Testis (tissue), 3 donors: ENCODE measurements around the gene SDHB. TPM values are rescaled to one million over a fixed set of nuclear protein-coding genes. Genes with fewer than 3 reads are reported as not detected.
A peak's percentile ranks its signal among the peaks of the same experiment; 100 is the strongest.

Experiments used
- DNase-seq: peaks from one replicate; pipeline ENCODE4 v3.0.0-alpha.2; 2019
- H3K27ac ChIP-seq, 2 donors: fragments of 200-600 bp; sonication (generic); one replicate each; pipeline ENCODE4 v1.5.1; 2019
- H3K27me3 ChIP-seq: fragments of 200-600 bp; sonication (generic); one replicate; pipeline ENCODE4 v1.5.1; 2019
- H3K36me3 ChIP-seq: fragments of 200-600 bp; sonication (generic); one replicate; pipeline ENCODE4 v1.5.1; 2017; ENCODE audit warnings: low read depth; ENCODE audit errors: missing control alignments
- H3K4me1 ChIP-seq: fragments of 200-600 bp; sonication (generic); one replicate; pipeline ENCODE4 v1.5.1; 2019
- H3K4me3 ChIP-seq, 2 donors: fragments of 200-600 bp; sonication (generic); one replicate each; pipeline ENCODE4 v1.5.1; 2017 to 2019
- H3K9me3 ChIP-seq: fragments of 200-600 bp; sonication (generic); one replicate; pipeline ENCODE4 v1.5.1; 2017
- POLR2A ChIP-seq: fragments of 450-650 bp; IDR thresholded peaks from one replicate; pipeline ENCODE4 v1.6.1; 2017; ENCODE audit warnings: antibody characterized with exemption, mild to moderate bottlenecking, moderate library complexity
- WGBS, 2 donors: methylation state at CpG; one replicate each; pipeline ENCODE4 v1.1.5; 2018; 5-methylcytosine and 5-hydroxymethylcytosine counted together
- intact Hi-C: fragments of 100-400 bp; cut with DNase I; formaldehyde crosslinking; loops from one replicate; pipeline ENCODE4 v1.15.1; 2023; ENCODE audit warnings: low total_unique reads
- polyA plus RNA-seq: library from polyadenylated mRNA; stranded (reverse); fragments of 350-450 nt; fragmentation: Illumina TruSeq; extraction: RNeasy Lipid Tissue Mini Kit (QIAGEN cat#74804); gene quantifications from one replicate; pipeline ENCODE4 v1.2.3, GENCODE V29; 2014; ENCODE audit warnings: low read depth, low replicate concordance; ENCODE audit not compliant: insufficient read depth
- total RNA-seq, 2 donors: library from RNA; depleted of rRNA; stranded (reverse); fragments of >200 nt; gene quantifications; one replicate each; pipeline ENCODE4 v1.2.3, GENCODE V29; 2016
- TF ChIP-seq, protein P1 (sequence below), 3 experiments: fragments of 450-650 bp in 2 of 3; fragments of 200-600 bp in 1 of 3; sonication (generic) in 1 of 3; IDR thresholded peaks; one replicate each; pipeline ENCODE4 v1.5.1; 2016 to 2019; ENCODE audit warnings: antibody characterized with exemption in 3 of 3, mild to moderate bottlenecking in 2 of 3, moderate library complexity in 1 of 3

SDHB gene
- total and polyA plus RNA-seq, 3 donors from 2014 or later = 96.1 to 160 (median 107) TPM

DNA sequence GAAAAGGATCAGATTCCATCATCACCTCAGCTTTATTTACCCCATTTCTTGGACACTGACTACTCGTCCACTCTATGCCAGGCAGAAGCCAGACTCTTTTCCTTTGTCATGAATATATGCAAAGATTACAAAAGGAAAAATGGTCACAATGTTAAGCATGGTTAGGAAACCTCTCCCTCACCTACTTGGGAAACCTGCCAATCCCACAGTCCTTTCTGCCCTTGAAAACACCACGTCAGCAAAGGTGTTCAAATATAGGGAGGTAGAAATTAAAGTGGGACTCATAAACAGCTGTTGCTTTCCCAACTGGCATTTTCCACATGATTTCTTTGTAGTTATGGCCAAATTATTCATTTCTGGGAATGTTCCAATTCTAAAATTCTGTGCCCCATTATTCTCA lies 25.9 kb downstream of the SDHB start:
- intact Hi-C loops = loop anchor here (10.0 kb wide), 1 partner anchor 73 kb away; no protein-coding TSS in a partner anchor
- Histone ChIP-seq H3K27ac (no peak overlapping the region), H3K4me1 (no peaks in the 10 kb centered on the region), H3K36me3 (no peaks in the 10 kb centered on the region), H3K27me3 (no peaks in the 10 kb centered on the region), H3K4me3 (no peak overlapping the region), H3K9me3 (no peaks in the 10 kb centered on the region)
- no peak for DNase-seq
- 75 to 76% methylated on average over 2 of the region's 2 CpGs for WGBS, 2 donors
- TF ChIP-seq POLR2A = no peak
- TF ChIP-seq, protein P1, sequence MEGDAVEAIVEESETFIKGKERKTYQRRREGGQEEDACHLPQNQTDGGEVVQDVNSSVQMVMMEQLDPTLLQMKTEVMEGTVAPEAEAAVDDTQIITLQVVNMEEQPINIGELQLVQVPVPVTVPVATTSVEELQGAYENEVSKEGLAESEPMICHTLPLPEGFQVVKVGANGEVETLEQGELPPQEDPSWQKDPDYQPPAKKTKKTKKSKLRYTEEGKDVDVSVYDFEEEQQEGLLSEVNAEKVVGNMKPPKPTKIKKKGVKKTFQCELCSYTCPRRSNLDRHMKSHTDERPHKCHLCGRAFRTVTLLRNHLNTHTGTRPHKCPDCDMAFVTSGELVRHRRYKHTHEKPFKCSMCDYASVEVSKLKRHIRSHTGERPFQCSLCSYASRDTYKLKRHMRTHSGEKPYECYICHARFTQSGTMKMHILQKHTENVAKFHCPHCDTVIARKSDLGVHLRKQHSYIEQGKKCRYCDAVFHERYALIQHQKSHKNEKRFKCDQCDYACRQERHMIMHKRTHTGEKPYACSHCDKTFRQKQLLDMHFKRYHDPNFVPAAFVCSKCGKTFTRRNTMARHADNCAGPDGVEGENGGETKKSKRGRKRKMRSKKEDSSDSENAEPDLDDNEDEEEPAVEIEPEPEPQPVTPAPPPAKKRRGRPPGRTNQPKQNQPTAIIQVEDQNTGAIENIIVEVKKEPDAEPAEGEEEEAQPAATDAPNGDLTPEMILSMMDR (IDR thresholded peaks at IDR 0.05) = no peak

DNA sequence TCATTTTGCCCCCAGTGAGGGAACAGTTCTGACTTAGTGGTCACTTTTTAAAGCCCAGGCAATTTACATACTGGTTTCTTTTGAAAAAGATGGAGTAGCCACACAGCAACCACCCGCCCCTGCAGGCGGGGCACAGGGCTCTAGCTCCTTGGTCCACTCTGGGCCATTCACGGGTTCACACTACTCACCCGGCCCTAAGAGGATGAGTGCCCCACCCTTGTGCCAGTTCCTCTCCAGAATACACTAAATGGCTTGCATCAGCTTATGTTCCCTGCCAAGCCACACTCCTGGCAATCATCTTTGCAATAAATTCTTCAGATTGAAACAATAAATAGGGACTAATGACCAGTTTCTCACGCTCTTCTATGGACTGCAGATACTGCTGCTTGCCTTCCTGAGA lies 26.4 kb downstream of the SDHB start:
- TF ChIP-seq, protein P1 (IDR thresholded peaks at IDR 0.05) = no peak
- no peak for TF ChIP-seq POLR2A
- H3K27ac ChIP-seq = no peak overlapping the region
- no peaks in the 10 kb centered on the region for H3K27me3 ChIP-seq
- H3K4me1 ChIP-seq = no peaks in the 10 kb centered on the region
- peak; percentile 14 for DNase-seq
- no peaks in the 10 kb centered on the region for H3K36me3 ChIP-seq
- intact Hi-C loops = loop anchor here (10.0 kb wide), 1 partner anchor 73 kb away; no protein-coding TSS in a partner anchor
- 78 to 87% methylated on average over 5 of the region's 5 CpGs for WGBS, 2 donors
- H3K4me3 ChIP-seq = no peak overlapping the region
- no peaks in the 10 kb centered on the region for H3K9me3 ChIP-seq

DNA sequence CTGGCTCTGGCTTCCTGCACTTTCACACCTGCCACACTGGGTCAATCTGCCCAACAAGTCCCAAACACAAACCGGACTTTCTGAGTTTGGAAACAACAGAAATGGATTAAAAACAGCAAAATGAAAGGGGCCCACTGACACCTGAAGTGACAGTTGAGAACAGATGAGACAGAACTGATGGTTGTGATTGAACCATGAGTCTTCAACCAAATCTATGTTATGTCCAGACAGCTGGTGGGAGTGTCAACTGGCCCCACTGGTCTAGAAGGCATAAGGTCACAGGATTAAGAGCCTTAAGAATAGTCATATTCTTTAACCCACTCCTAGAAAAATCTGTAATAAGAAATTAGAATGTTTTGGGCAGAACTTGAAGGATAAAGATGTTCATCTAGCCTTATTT lies 29.1 kb downstream of the SDHB start:
- TF ChIP-seq, protein P1 (IDR thresholded peaks at IDR 0.05) = no peak
- no peak for TF ChIP-seq POLR2A
- Histone ChIP-seq H3K27ac (no peak overlapping the region), H3K4me3 (no peak overlapping the region), H3K4me1 (no peaks in the 10 kb centered on the region), H3K36me3 (no peaks in the 10 kb centered on the region), H3K27me3 (no peaks in the 10 kb centered on the region), H3K9me3 (no peaks in the 10 kb centered on the region)
- intact Hi-C loops = loop anchor here (10.0 kb wide), 1 partner anchor 70 kb away; no protein-coding TSS in a partner anchor
- 83 to 92% methylated on average over 1 of the region's 1 CpG for WGBS, 2 donors
- DNase-seq = no peak

DNA sequence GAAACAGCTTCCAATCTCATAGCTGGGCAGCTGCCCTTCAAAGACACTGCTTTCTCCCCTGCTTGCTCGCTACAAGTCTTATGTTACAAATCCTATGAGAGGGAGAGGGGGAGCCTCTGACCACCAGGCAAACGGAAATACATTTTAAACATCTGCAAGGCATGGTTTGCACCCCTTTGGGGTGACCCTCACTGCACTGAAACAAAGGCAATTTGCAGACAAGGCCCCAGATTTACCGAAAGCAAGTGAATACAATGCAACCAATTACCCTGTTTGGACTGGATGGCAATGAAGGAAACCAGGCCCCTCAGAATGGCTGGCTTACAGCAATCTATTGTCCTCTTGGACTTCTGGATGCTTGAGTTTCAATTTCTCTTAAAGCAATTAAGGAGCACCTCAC lies 30.3 kb downstream of the SDHB start:
- H3K9me3 ChIP-seq = no peaks in the 10 kb centered on the region
- H3K4me1 ChIP-seq = no peaks in the 10 kb centered on the region
- TF ChIP-seq, protein P1 (IDR thresholded peaks at IDR 0.05) = no peak
- TF ChIP-seq POLR2A = no peak
- no peak overlapping the region for H3K4me3 ChIP-seq
- DNase-seq = no peak
- intact Hi-C loops = loop anchor here (10.0 kb wide), 1 partner anchor 69 kb away; no protein-coding TSS in a partner anchor
- H3K27ac ChIP-seq = no peak overlapping the region
- H3K36me3 ChIP-seq = no peaks in the 10 kb centered on the region
- WGBS, 2 donors = 72% methylated on average over 3 of the region's 3 CpGs
- H3K27me3 ChIP-seq = no peaks in the 10 kb centered on the region

DNA sequence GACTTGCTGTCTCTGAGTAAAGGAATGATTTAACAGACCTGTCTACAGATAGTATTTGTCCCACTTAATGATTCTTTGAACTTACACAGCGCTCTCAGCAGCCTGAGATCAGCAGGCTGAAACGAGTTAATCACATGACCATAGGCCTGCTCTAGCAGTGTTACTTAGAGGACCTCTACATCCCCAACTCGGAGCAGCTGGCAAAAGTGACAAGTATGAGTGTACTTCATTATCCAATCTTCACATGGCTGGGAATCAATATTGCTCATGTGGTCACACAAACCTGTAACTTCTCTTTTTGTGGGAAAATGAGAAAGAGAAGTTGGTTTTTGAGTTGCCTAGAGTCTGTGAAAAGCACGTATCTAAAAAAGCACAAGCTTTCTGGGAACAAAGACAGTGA lies 30.7 kb downstream of the SDHB start:
- Histone ChIP-seq H3K9me3 (no peaks in the 10 kb centered on the region), H3K27ac (no peak overlapping the region), H3K4me3 (no peak overlapping the region), H3K4me1 (no peaks in the 10 kb centered on the region), H3K27me3 (no peaks in the 10 kb centered on the region), H3K36me3 (no peaks in the 10 kb centered on the region)
- no peak for DNase-seq
- no peak for TF ChIP-seq POLR2A
- TF ChIP-seq, protein P1 (IDR thresholded peaks at IDR 0.05) = no peak
- intact Hi-C loops = loop anchor here (10.0 kb wide), 1 partner anchor 68 kb away; no protein-coding TSS in a partner anchor
- WGBS, 2 donors = 60 to 75% methylated on average over 4 of the region's 4 CpGs
